Immature natural killer cell (primary cell): Measurements from ENCODE around the gene LRRC7. TPM values are rescaled to one million over a fixed set of nuclear protein-coding genes. Genes with fewer than 3 reads are reported as not detected.

ENCODE experiments used
- DNase-seq, 3 donors: peaks; one replicate each; pipeline ENCODE4 v3.0.0; 2022; ENCODE audit warnings: mixed read lengths in 1 of 3
- H3K27ac Mint-ChIP-seq, 6 donors: one replicate each; pipeline ENCODE4 v1.8.0; 2020; ENCODE audit warnings: mixed read lengths in 6 of 6, mild to moderate bottlenecking in 5 of 6, inconsistent platforms in 4 of 6, moderate library complexity in 3 of 6
- H3K27me3 Mint-ChIP-seq, 3 donors: one replicate each; pipeline ENCODE4 v1.8.0; 2020 to 2021; ENCODE audit warnings: low read depth in 3 of 3, mild to moderate bottlenecking in 3 of 3, mixed read lengths in 3 of 3, moderate library complexity in 3 of 3, inconsistent platforms in 1 of 3
- H3K36me3 Mint-ChIP-seq, 3 donors: one replicate each; pipeline ENCODE4 v1.8.0; 2020; ENCODE audit warnings: mixed read lengths in 3 of 3, inconsistent platforms in 2 of 3, mild to moderate bottlenecking in 2 of 3
- H3K4me1 Mint-ChIP-seq, 2 donors: one replicate each; pipeline ENCODE4 v1.8.0; 2020; ENCODE audit warnings: inconsistent platforms in 2 of 2, mild to moderate bottlenecking in 2 of 2, mixed read lengths in 2 of 2, moderate library complexity in 1 of 2
- H3K4me3 Mint-ChIP-seq, 5 donors: one replicate each; pipeline ENCODE4 v1.8.0; 2020; ENCODE audit warnings: mild to moderate bottlenecking in 5 of 5, mixed read lengths in 5 of 5, inconsistent platforms in 3 of 5, moderate library complexity in 3 of 5
- H3K9me3 Mint-ChIP-seq, 6 donors: one replicate each; pipeline ENCODE4 v1.8.0; 2020; ENCODE audit warnings: mild to moderate bottlenecking in 6 of 6, mixed read lengths in 6 of 6, inconsistent platforms in 4 of 6, moderate library complexity in 3 of 6
- polyA plus RNA-seq, 3 donors: library from polyadenylated mRNA; unstranded; fragments of 300-500 nt; fragmentation: Illumina TruSeq; gene quantifications; one replicate each; pipeline ENCODE4 v1.2.3, GENCODE V29; 2021

Gene LRRC7
- polyA plus RNA-seq, 3 donors from 2014 or later: 0.36 TPM; not detected in 2

DNA sequence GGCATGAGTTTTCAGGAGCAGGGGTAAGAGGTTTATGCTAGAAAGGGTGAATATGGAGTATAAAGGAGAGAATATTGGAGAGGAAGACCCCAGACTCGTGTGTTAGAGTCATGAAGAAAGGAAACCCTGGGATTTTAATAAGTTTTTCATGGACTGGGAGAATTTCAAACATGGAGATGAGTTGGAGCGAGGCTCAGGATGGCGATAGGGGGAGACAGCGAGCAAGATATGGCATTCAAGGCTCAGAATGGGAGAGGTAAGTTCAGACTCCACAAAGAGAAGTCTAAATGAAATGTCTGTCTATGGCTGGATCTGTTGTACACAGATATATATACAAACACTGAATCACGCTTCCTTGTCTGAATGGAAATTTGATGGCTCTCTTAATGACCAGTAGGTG lies 545.1 kb downstream of the LRRC7 start:
- no peaks in the 10 kb centered on the region for H3K4me1 Mint-ChIP-seq
- H3K27me3 Mint-ChIP-seq: peaks cover 0 to 11% (median 6%) of the 10 kb centered on the region in 3 donors
- no peaks in the 10 kb centered on the region for H3K36me3 Mint-ChIP-seq
- H3K9me3 Mint-ChIP-seq: peaks cover 0 to 2% (median 0%) of the 10 kb centered on the region in 6 donors
- H3K27ac Mint-ChIP-seq: no peak overlapping the region
- H3K4me3 Mint-ChIP-seq: no peak overlapping the region
- DNase-seq: no peak

DNA sequence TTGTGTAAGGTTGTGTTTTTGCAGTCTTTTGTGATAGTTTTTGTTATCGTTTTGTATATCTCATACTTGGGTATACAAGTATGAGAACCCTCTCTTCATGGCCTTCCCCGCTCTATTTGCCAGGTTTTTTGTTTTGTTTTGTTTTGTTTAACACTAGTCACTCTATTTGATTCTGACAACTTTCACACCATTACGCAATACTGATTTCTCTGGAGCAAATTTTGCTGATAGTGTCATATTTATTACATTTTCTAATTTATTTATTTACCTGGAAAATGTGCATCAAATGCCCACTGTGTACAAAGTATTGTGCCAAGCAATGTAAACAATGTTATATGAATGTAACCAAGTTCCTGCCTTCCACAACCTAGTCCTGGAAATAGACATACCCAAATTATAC lies 547.6 kb downstream of the LRRC7 start:
- Mint-ChIP-seq H3K27me3 (peaks cover 0 to 9% (median 6%) of the 10 kb centered on the region in 3 donors), H3K4me1 (no peaks in the 10 kb centered on the region), H3K27ac (no peak overlapping the region), H3K4me3 (no peak overlapping the region), H3K9me3 (peaks cover 0 to 2% (median 0%) of the 10 kb centered on the region in 6 donors), H3K36me3 (no peaks in the 10 kb centered on the region)
- no peak for DNase-seq

DNA sequence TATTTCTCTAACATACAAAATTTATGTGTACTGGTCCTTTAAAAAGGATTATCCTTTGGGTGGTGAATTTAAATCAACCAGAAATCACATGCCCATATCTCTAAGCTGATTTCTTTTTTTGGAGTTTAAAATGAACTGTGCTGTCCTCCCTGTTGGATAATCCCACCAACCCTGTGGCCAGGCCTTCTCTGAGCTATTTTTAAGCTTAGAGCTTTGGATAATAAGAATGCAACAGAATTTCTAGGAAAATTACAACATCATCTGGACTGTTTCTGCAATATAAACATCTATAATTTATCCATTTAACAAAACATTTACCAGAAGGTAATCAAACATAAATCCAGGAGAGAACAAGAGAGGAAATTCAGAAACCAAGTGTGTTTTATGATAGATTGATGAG lies 549.3 kb downstream of the LRRC7 start:
- no peak for DNase-seq
- Mint-ChIP-seq H3K9me3 (no peaks in the 10 kb centered on the region), H3K4me3 (no peak overlapping the region), H3K27me3 (peaks cover 0 to 6% (median 4%) of the 10 kb centered on the region in 3 donors), H3K4me1 (no peaks in the 10 kb centered on the region), H3K36me3 (no peaks in the 10 kb centered on the region), H3K27ac (no peak overlapping the region)

DNA sequence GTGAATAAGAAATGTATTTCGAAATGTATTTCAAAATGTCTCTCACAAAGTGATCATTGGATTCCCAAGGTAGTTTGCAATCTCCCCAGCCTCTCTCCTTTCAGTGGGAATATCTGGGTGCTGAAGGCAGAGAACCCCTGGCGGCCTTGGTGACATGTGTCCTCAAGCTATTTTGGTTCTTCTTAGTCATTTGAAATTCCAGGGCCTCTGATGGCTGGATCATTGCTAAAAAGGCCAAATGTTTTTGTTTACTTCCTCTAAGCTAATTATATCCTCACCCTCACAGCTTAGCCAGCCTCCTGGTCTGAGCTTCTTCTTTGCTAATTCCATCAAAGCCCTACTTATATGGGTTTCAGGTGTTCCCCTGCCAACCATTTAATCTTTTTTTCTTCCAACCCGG lies 566.4 kb downstream of the LRRC7 start:
- no peak for DNase-seq
- H3K9me3 Mint-ChIP-seq: no peaks in the 10 kb centered on the region

DNA sequence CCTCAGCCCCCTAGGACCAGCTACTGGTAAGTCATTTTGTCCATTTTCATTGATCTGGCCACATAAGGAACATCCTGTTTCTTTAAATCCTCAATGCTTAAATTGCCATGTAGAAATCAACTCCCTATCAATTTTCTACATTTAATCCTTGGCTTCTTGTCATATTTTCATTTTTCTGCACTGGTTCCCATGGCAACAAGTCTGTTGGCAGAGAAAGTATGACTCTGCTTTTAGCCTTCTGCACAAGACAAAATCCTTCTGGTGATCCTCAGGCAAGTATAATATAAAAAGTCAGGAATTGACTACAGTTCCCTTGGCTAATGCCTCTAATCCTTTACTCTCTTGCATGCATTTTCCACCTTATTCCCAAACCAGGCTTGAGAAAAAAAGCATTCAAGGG lies 572.6 kb downstream of the LRRC7 start:
- DNase-seq: no peak
- Mint-ChIP-seq H3K4me3 (no peak overlapping the region), H3K36me3 (peaks cover 0 to 6% (median 5%) of the 10 kb centered on the region in 3 donors), H3K27ac (no peak overlapping the region), H3K27me3 (no peaks in the 10 kb centered on the region), H3K4me1 (no peaks in the 10 kb centered on the region), H3K9me3 (no peaks in the 10 kb centered on the region)

More for the DNA sequence above, 566.4 kb downstream of the LRRC7 start:
- Mint-ChIP-seq H3K4me1 (no peaks in the 10 kb centered on the region), H3K27me3 (peaks cover 0 to 2% (median 2%) of the 10 kb centered on the region in 3 donors), H3K4me3 (no peak overlapping the region), H3K36me3 (no peaks in the 10 kb centered on the region), H3K27ac (no peak overlapping the region)

DNA sequence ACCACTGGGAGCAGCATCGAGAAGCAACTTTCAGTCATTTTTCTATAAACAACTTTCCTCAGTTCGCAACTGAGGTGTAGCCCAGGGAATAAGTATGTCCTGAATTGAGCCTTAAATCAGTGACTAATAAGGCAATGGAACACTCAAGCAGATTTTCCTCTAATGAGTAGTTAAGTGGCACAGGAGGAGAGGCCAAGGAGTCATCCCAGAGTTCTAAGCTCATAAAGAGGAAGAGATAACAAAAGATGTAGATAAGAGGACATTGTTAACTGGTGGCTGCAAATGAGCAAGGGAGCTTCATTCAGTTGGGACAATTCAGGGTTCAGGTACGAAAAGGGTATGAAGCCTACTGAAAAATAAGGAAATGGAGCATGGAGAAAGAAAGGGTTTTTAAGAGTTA lies 573.2 kb downstream of the LRRC7 start:
- H3K36me3 Mint-ChIP-seq: peaks cover 0 to 6% (median 5%) of the 10 kb centered on the region in 3 donors
- H3K4me1 Mint-ChIP-seq: no peaks in the 10 kb centered on the region
- no peak overlapping the region for H3K27ac Mint-ChIP-seq
- no peaks in the 10 kb centered on the region for H3K9me3 Mint-ChIP-seq
- no peaks in the 10 kb centered on the region for H3K27me3 Mint-ChIP-seq
- H3K4me3 Mint-ChIP-seq: no peak overlapping the region
- DNase-seq: no peak

DNA sequence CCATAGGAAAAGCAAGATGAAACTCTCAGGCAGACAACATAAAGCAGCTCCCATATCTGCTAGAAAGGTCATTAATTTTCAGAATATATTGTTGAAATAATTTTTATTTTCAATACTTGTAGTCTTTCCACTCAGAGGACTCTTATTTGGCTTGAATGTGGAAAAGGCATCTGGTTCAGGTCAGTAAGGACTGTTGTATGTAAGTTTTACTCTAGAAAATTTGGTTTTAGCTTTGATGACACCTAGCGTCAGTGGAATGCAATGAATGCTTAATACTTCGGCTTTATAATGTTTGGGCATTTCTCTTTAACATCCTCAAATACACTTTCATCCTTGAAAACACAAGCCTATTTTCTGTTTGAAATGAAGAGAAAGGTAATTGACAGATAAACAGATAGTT lies 574.4 kb downstream of the LRRC7 start:
- Mint-ChIP-seq H3K36me3 (peaks cover 0 to 9% (median 7%) of the 10 kb centered on the region in 3 donors), H3K27me3 (no peaks in the 10 kb centered on the region), H3K9me3 (no peaks in the 10 kb centered on the region), H3K27ac (no peak overlapping the region), H3K4me1 (no peaks in the 10 kb centered on the region), H3K4me3 (no peak overlapping the region)
- DNase-seq: no peak

DNA sequence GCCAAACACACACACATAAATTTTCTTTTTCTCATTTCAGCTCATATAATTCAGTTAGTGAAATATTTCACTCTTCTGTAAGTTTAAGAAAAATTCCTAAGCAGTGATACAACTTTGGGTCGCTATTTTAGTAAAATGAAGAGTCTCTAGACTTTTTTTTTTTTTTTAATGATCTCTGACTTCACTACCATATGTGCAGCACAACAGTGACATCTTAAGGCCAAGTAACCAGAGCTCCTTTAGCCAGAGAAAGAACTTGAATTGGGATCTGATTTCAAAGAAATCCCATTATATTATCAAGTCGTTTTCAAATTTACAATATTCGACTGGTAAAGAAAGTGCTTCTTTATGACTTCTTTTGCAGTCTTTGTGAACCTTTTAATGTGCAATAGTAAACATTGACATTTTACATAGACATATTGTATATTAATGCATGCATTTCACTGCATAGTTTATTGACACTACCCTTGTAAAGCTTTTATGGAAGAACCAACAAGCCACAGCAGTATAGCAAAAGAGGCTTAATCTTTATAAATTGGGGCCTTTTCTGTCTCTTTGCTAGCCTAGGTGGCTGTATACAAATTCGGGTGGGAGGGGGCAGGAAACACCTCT lies 575.4 kb downstream of the LRRC7 start:
- no peak overlapping the region for H3K4me3 Mint-ChIP-seq
- H3K36me3 Mint-ChIP-seq: peaks cover 0 to 16% (median 15%) of the 10 kb centered on the region in 3 donors
- DNase-seq: no peak
- H3K4me1 Mint-ChIP-seq: no peaks in the 10 kb centered on the region
- H3K9me3 Mint-ChIP-seq: no peaks in the 10 kb centered on the region
- no peaks in the 10 kb centered on the region for H3K27me3 Mint-ChIP-seq
- no peak overlapping the region for H3K27ac Mint-ChIP-seq

DNA sequence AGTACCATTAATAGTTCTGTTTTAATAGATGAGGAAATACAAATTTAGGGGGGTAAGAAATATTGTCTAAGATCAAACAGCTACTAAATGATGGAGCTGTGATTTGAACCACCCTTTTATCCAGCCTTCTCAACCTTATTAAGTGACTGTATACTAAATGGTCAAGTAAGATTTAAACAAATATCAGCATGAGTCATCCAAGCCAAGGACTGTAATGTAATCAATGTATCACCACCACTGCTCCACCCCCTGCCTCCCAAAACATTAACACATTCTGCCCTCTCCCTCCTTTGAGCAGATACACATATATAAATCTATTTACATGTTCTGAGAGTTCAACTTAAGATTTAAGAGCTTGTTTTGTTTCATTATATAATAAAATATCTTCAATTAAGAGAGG lies 578.8 kb downstream of the LRRC7 start:
- H3K4me1 Mint-ChIP-seq: no peaks in the 10 kb centered on the region
- H3K36me3 Mint-ChIP-seq: peaks cover 0 to 25% (median 21%) of the 10 kb centered on the region in 3 donors
- DNase-seq: no peak
- H3K4me3 Mint-ChIP-seq: no peak overlapping the region
- no peaks in the 10 kb centered on the region for H3K27me3 Mint-ChIP-seq
- no peak overlapping the region for H3K27ac Mint-ChIP-seq
- no peaks in the 10 kb centered on the region for H3K9me3 Mint-ChIP-seq

DNA sequence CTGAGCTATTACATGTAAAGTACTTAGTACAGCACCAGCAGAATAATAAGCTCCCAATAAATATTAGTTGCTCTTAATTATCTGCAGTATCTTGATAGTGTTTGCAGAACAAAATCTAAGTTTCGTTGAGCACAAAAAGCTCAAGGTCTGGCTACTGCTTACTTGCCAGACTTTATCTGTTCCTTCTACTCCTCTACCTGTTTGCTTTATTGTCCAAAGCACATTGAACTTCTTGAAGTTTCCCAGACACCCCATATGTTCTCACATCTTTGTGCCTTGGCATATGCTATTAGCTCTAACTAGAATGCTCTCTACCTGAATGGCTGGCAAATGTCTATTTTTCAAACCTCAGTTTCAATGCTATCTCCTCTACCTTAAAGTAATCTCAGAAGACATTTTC lies 582.7 kb downstream of the LRRC7 start:
- H3K27ac Mint-ChIP-seq: no peak overlapping the region
- DNase-seq: no peak
- no peaks in the 10 kb centered on the region for H3K9me3 Mint-ChIP-seq
- no peaks in the 10 kb centered on the region for H3K27me3 Mint-ChIP-seq
- H3K4me1 Mint-ChIP-seq: no peaks in the 10 kb centered on the region
- peaks cover 7 to 28% (median 24%) of the 10 kb centered on the region in 3 donors for H3K36me3 Mint-ChIP-seq
- H3K4me3 Mint-ChIP-seq: no peak overlapping the region

DNA sequence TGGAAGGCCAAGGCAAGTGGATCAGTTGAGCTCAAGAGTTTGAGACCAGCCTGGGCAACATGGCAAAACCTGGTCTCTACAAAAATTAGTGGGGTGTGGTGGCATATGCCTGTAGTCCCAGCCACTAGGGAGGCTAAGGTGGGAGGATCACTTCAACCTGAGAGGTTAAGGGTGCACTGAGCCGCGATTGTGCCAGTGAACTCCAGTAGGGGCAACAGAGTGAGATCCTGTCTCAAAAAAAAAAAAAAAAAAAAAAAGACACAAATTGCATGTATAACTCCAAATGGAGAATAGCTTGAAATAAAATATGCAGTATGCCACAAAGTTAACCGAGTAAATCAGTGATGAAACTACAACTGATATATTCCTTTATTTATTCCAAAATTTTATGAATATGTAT lies 586.0 kb downstream of the LRRC7 start:
- H3K27ac Mint-ChIP-seq: peak overlapping the region in 1 of 6 donors; percentile 7

DNA sequence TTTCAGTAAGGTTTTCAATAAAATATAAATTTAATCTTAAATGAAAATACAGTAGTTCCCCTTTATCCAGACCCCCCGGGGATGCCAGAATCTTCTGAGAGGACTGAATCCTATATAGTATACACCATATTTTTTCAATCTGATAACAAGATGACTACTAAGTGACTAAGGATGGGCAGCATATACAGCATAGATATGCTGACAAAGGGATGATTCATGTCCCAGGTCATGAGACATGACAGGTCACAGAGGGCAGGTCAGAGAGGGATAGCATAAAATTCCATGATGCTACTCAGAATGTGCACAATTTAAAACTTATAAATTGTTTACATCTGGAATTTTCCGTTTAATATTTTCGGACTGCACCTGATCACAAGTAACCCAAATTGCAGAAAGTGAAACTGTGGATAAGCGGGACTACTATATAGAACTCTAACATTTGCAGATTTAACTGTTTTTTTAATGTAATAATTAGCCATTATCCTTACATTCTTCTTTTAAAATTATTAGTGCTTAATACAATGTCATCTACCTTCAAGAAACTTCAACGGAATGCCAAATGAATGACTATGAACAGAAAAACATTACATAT lies 588.9 kb downstream of the LRRC7 start:
- peaks cover 18 to 24% (median 19%) of the 10 kb centered on the region in 3 donors for H3K36me3 Mint-ChIP-seq
- H3K27me3 Mint-ChIP-seq: peaks cover 0 to 1% (median 0%) of the 10 kb centered on the region in 3 donors
- no peak overlapping the region for H3K4me3 Mint-ChIP-seq
- H3K27ac Mint-ChIP-seq: no peak overlapping the region
- no peak for DNase-seq
- H3K4me1 Mint-ChIP-seq: no peaks in the 10 kb centered on the region
- no peaks in the 10 kb centered on the region for H3K9me3 Mint-ChIP-seq

More for the DNA sequence above, 586.0 kb downstream of the LRRC7 start:
- Mint-ChIP-seq H3K4me3 (no peak overlapping the region), H3K4me1 (no peaks in the 10 kb centered on the region), H3K36me3 (peaks cover 7 to 17% (median 13%) of the 10 kb centered on the region in 3 donors), H3K9me3 (no peaks in the 10 kb centered on the region), H3K27me3 (no peaks in the 10 kb centered on the region)
- DNase-seq: no peak

DNA sequence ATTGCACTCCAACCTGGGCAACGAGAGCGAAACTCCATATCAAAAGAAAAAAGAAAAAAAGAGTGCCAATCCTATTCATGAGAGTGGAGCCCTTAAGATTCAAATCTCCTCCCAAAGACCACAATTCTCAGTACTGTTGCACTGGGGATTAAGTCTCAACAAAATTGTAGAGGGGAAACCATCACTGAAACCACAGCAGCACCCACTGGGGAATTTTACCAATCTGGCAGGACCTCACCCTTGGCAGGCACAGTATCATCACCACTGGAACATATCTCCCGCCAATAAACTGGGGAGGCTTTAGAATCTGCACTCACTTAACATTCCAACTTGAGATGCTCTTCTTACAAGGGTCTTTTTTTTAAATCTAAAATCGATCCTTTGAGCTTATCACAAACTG lies 596.6 kb downstream of the LRRC7 start:
- H3K4me3 Mint-ChIP-seq: no peak overlapping the region
- H3K36me3 Mint-ChIP-seq: peaks cover 28 to 35% (median 29%) of the 10 kb centered on the region in 3 donors
- H3K27me3 Mint-ChIP-seq: peaks cover 0 to 1% (median 0%) of the 10 kb centered on the region in 3 donors
- no peaks in the 10 kb centered on the region for H3K4me1 Mint-ChIP-seq
- no peak overlapping the region for H3K27ac Mint-ChIP-seq
- no peak for DNase-seq
- no peaks in the 10 kb centered on the region for H3K9me3 Mint-ChIP-seq

DNA sequence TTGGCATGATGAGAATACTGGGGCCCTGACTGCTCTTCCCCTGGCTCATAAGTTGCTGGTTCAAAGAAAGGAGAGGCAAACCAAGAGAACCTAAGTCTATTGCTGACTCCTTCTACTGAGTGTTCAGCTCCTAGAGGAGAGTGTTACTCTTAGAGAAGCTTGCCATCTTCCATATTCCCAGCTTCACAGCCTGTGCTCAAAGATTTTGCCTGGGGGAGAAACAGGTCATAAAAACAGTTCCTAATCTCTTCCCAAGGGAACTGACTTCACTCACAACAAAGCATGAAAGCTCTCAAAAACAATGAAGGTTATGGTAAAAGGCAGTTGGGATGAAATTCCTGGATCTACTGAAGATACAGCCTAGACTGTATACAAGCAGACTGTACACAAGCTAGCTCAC lies 600.6 kb downstream of the LRRC7 start:
- H3K4me1 Mint-ChIP-seq: no peaks in the 10 kb centered on the region
- no peak overlapping the region for H3K4me3 Mint-ChIP-seq
- H3K36me3 Mint-ChIP-seq: peaks cover 17 to 31% (median 27%) of the 10 kb centered on the region in 3 donors
- DNase-seq: no peak
- no peaks in the 10 kb centered on the region for H3K9me3 Mint-ChIP-seq
- H3K27ac Mint-ChIP-seq: no peak overlapping the region
- peaks cover 0 to 2% (median 0%) of the 10 kb centered on the region in 3 donors for H3K27me3 Mint-ChIP-seq
